Loucy (cell line): Measurements from ENCODE around the gene GLI1.

Experiments
- EZH2phosphoT487 ChIP-seq: fragments of 200-600 bp; IDR thresholded peaks from 2 replicates; pipeline ENCODE4 v1.6.1; 2018; ENCODE audit warnings: antibody characterized with exemption, mild to moderate bottlenecking, moderate library complexity, borderline replicate concordance
- TF ChIP-seq, protein P1 (sequence below): fragments of 200-600 bp; sonication (generic); conservative IDR thresholded peaks from 2 replicates; pipeline ENCODE4 v1.5.1; 2014; ENCODE audit warnings: mild to moderate bottlenecking, antibody characterized with exemption, low read length

DNA sequence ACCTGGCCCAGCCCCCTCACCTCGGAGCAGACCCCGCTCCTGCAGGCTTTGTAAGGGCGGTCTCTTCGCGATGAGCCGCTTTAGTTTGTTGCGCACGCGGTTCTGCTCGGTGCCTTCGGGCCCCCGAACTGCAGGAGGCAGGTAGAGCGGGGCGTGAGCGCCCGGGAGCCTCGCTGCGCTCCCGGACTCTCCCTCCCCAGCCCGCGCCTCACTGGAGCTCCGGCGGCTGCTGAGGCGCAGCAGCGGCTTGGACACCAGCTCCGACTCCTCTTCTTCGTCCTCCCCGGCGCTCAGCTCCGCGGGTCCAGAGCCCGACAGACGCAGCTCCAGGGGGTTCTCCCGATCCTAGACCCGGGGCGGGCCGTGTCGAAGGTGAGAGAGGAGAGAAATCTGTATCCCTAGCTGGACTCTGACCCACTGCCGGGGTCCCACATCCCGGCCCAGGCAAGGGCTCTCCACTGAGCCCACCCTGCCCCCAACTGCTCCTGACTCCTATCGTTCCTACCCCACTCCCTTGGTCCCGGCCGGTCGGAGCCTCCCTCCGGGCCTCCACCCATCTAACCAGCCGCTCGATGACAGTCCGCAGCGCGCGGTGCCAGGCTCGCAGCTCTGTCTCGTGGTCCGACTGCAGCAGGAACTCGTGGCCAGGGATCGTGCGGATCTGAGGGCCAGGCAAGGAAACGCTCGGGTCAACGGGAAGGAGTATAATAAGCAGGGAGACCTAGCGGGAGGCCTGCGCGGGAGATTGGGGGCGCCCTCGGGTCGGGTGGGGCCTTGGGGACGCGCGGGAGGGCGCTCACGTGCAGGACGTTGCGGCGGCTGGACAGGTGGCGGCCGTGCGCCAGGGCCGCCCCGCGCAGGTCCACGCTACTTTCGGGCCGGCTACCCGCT, 15.9 kb downstream of the GLI1 start:
- TF ChIP-seq, protein P1, sequence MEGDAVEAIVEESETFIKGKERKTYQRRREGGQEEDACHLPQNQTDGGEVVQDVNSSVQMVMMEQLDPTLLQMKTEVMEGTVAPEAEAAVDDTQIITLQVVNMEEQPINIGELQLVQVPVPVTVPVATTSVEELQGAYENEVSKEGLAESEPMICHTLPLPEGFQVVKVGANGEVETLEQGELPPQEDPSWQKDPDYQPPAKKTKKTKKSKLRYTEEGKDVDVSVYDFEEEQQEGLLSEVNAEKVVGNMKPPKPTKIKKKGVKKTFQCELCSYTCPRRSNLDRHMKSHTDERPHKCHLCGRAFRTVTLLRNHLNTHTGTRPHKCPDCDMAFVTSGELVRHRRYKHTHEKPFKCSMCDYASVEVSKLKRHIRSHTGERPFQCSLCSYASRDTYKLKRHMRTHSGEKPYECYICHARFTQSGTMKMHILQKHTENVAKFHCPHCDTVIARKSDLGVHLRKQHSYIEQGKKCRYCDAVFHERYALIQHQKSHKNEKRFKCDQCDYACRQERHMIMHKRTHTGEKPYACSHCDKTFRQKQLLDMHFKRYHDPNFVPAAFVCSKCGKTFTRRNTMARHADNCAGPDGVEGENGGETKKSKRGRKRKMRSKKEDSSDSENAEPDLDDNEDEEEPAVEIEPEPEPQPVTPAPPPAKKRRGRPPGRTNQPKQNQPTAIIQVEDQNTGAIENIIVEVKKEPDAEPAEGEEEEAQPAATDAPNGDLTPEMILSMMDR, result no peak
- TF ChIP-seq EZH2phosphoT487, result no peak
